Cardiac muscle cell (in vitro differentiated cells and primary cell): ENCODE data around the gene ATP8A2. TPM values are rescaled to one million over a fixed set of nuclear protein-coding genes. Genes with fewer than 3 reads are reported as not detected.

Experiments used
- DNase-seq, 2 donors: peaks; one replicate each; pipeline versions ENCODE4 v3.0.0 to v3.0.0-alpha.2; 2010 to 2017; ENCODE audit warnings: low read depth in 1 of 2, low spot score in 1 of 2
- H3K27ac ChIP-seq: fragments of 200-600 bp; sonication (generic); 2 replicates; pipeline ENCODE4 v1.5.1; 2016
- H3K27me3 ChIP-seq: fragments of 200-600 bp; sonication (generic); 2 replicates; pipeline ENCODE4 v1.6.0; 2016; ENCODE audit warnings: control low read depth
- H3K36me3 ChIP-seq: fragments of 200-600 bp; sonication (generic); 2 replicates; pipeline ENCODE4 v1.5.1; 2016; ENCODE audit warnings: control low read depth
- H3K4me1 ChIP-seq: fragments of 200-600 bp; sonication (generic); 2 replicates; pipeline ENCODE4 v1.8.1; 2017; ENCODE audit warnings: low read depth, mild to moderate bottlenecking, mixed run types
- H3K4me3 ChIP-seq: fragments of 200-600 bp; sonication (generic); 2 replicates; pipeline ENCODE4 v1.5.1; 2016; ENCODE audit warnings: mild to moderate bottlenecking
- H3K9me3 ChIP-seq: fragments of 200-600 bp; sonication (generic); 2 replicates; pipeline ENCODE4 v1.5.1; 2017; ENCODE audit warnings: low read depth, mild to moderate bottlenecking, control low read depth
- polyA plus RNA-seq: library from polyadenylated mRNA; unstranded; fragments of >200 nt; fragmentation: Nextera tagmentation; extraction: Ambion mirVana; gene quantifications from 2 replicates; pipeline ENCODE4 v1.2.1, GENCODE V29; 2016
- total RNA-seq: library from RNA; depleted of rRNA; stranded (reverse); fragments of >200 nt; gene quantifications from 2 replicates; pipeline ENCODE4 v1.2.3, GENCODE V29; 2016
- TF ChIP-seq, protein P1 (sequence below): IDR thresholded peaks from 2 replicates; pipeline ENCODE4 v1.5.1; 2012; ENCODE audit warnings: low read depth, mild to moderate bottlenecking, low read length

Gene ATP8A2
- total and polyA plus RNA-seq, 2 experiments from 2014 or later = 0.86 to 0.89 TPM

DNA sequence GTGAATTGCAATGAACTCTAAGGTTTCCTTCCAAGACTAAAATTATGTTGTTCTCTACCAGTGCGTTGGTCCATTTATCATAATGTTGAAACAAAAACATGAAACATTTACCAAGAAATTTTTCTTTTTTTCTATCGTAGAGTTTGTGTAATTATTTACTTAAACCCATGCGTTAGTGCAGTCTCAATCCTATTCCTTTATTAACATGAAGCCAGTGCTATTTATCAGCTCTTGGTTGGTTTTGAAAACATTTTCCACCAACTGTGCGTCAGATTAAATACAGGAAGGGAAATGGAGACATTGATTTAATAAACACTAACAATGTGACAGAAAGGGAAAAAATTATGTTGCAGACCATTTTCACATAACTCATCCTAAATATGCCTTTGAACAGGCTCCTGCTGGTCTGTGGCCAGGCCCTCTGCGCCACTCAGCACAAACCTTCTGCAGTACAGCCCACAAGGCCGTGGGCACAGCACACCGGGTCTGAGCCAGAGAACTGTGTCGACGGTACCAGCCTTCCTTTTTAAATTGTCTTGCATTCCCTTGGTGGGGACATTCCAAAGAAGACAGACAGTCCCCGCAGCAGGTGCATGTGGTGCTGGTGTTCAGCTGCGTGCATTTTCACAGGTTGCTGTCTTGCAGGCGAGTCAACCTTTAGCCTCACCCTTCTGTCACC, 544.2 kb downstream of the ATP8A2 start:
- no peaks in the 10 kb centered on the region for H3K27me3 ChIP-seq
- TF ChIP-seq, protein P1, sequence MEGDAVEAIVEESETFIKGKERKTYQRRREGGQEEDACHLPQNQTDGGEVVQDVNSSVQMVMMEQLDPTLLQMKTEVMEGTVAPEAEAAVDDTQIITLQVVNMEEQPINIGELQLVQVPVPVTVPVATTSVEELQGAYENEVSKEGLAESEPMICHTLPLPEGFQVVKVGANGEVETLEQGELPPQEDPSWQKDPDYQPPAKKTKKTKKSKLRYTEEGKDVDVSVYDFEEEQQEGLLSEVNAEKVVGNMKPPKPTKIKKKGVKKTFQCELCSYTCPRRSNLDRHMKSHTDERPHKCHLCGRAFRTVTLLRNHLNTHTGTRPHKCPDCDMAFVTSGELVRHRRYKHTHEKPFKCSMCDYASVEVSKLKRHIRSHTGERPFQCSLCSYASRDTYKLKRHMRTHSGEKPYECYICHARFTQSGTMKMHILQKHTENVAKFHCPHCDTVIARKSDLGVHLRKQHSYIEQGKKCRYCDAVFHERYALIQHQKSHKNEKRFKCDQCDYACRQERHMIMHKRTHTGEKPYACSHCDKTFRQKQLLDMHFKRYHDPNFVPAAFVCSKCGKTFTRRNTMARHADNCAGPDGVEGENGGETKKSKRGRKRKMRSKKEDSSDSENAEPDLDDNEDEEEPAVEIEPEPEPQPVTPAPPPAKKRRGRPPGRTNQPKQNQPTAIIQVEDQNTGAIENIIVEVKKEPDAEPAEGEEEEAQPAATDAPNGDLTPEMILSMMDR = no peak

DNA sequence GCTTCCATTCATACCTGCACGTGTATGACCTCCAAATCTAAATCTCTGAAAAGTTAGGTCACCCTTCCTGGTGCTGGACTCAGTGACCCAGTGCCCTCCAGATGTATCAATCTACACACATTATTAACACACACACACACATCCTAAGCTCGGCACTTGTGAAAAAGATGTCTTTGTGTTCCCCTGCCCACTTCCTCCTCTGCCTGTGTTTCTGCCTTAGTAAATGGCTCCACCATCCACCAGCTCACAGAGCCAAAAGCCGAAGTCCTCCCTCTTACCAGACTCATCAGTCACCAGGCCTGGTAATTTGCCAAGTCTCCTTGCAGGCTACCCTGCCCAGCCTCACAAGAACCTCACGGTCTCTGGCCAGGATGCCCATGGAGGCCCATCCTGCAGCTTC, 548.5 kb downstream of the ATP8A2 start:
- TF ChIP-seq, protein P1 = no peak
- no peaks in the 10 kb centered on the region for H3K27me3 ChIP-seq
- DNase-seq = no peak
- H3K4me1 ChIP-seq = no peaks in the 10 kb centered on the region
- no peak overlapping the region for H3K27ac ChIP-seq
- H3K9me3 ChIP-seq = no peaks in the 10 kb centered on the region
- no peaks in the 10 kb centered on the region for H3K36me3 ChIP-seq
- H3K4me3 ChIP-seq = no peak overlapping the region

More for the DNA sequence above, 544.2 kb downstream of the ATP8A2 start:
- no peak overlapping the region for H3K4me3 ChIP-seq
- DNase-seq = no peak
- H3K9me3 ChIP-seq = no peaks in the 10 kb centered on the region
- no peaks in the 10 kb centered on the region for H3K36me3 ChIP-seq
- H3K27ac ChIP-seq = no peak overlapping the region
- no peaks in the 10 kb centered on the region for H3K4me1 ChIP-seq

DNA sequence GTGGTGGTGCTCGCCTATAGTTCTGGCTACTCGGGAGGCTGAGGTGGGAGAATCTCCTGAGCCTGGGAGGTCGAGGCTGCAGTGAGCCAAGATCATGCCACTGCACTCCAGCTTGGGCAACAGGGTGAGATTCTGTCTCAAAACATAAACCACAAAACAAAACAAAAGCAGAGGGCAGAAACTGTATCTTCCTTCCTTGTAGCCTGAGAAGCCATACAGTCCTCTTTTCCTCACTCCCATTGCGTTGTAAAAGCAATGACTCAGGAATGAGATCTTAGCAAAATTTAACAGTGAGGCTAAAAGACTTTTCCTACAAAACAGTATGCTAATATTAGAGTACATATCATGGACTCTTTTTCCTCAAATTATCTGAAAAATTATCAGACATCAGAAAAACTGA, 549.2 kb downstream of the ATP8A2 start:
- TF ChIP-seq, protein P1 = no peak
- Histone ChIP-seq H3K36me3 (no peaks in the 10 kb centered on the region), H3K9me3 (no peaks in the 10 kb centered on the region), H3K27ac (no peak overlapping the region), H3K4me3 (no peak overlapping the region), H3K4me1 (no peaks in the 10 kb centered on the region), H3K27me3 (no peaks in the 10 kb centered on the region)
- no peak for DNase-seq

DNA sequence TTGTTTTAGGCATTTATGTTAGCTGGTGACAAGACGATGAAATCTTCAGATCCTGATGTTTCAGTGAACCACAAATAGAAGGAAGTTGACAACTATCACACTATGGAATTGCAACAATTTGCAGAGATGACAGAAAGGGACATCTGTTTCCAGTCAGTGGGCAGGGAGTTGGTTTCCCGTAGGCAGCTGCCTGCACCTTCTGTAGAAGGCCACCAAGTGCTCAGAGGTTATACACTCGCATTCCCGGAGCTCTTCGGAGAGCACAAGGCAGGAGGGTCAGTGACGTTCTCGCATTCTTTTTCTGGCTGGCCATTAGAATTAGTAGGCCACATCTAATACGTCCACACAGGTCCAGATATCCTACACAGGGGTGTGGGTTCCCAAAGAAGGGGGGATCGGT, 550.6 kb downstream of the ATP8A2 start:
- no peaks in the 10 kb centered on the region for H3K36me3 ChIP-seq
- no peak overlapping the region for H3K4me3 ChIP-seq
- peaks cover 6% of the 10 kb centered on the region for H3K4me1 ChIP-seq
- TF ChIP-seq, protein P1 = no peak
- H3K9me3 ChIP-seq = no peaks in the 10 kb centered on the region
- H3K27ac ChIP-seq = peak overlapping the region; percentile 85
- DNase-seq = peak in 1 of 2 donors; percentile 77
- H3K27me3 ChIP-seq = no peaks in the 10 kb centered on the region

DNA sequence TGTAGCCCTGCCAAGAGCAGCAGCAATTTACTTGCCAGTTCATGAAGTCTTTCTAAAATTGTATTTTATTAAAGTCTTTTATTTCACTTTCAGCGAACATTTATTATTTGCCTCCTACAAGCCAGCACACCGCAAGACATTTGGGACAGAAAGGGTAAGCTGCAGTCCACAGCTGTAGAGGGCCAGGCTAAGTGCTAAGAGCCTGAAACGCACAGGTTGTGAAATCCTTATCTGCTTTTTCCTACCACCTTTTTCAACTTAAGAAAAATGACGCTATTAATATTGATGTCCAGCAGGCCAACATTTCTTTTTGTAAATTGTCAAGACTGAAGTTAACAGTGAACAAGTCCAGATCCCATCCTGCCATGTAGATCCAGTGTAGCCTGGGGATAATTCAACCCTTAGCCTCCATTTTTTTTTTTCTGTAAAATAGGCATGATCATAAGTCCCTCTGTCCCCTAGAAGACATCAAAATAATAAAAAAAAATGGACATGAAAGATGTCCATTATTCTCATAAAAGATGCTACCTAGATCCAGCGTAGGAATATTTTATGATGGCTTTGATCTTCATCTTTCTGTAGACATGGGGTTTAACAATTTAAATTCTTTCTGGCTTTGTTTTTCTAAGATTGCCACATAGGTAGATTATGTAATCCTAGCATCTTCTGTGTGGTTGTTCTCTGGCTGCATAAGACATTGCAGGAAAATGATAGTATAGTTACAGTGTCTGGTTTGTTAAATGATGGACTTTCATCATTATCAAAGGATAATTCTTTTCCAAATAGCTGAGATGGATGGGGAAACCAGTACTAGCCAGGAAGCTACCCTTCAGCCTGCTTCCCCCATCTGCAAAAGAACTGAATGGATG, 551.7 kb downstream of the ATP8A2 start:
- Histone ChIP-seq H3K9me3 (no peaks in the 10 kb centered on the region), H3K4me3 (no peak overlapping the region), H3K4me1 (peaks cover 11% of the 10 kb centered on the region), H3K27ac (peak overlapping the region; percentile 85), H3K36me3 (no peaks in the 10 kb centered on the region), H3K27me3 (no peaks in the 10 kb centered on the region)
- TF ChIP-seq, protein P1 = no peak
- DNase-seq = peak; percentile 17 to 56
